Stimulated activated CD8-positive, alpha-beta memory T cell treated with anti-CD3 and anti-CD28 coated beads, Interleukin-4, amount 100 ng/mL, for 24 hours (primary cell): Measurements from ENCODE around the gene MASP2.
"Not testable (repeated sequence)": the region's sequence is repeated elsewhere in the genome, so short reads cannot be mapped to it uniquely, and the experiment has no call there.

ENCODE experiments used
- DNase-seq: peaks from one replicate; pipeline ENCODE4 v3.0.0-alpha.2; 2020; ENCODE audit warnings: low read depth

The MASP2 gene

GRCh38 chr1:11037740-11038182 is 9.3 kb downstream of the MASP2 start:
- peak; percentile 78 for DNase-seq

GRCh38 chr1:11037019-11037739 is 9.9 kb downstream of the MASP2 start:
- DNase-seq, result not testable (repeated sequence)

- DNase-seq, result no peak
Measured at GRCh38 chr1:11031624-11032262, 15.3 kb downstream of the MASP2 start.

- DNase-seq, result no peak
Measured at GRCh38 chr1:11030865-11031264, 16.2 kb downstream of the MASP2 start.

- no peak for DNase-seq
Measured at GRCh38 chr1:11028018-11028417, 19.0 kb downstream of the MASP2 start.

GRCh38 chr1:11027316-11027715 is 19.7 kb downstream of the MASP2 start:
- no peak for DNase-seq

GRCh38 chr1:11026903-11027302 is 20.1 kb downstream of the MASP2 start:
- DNase-seq, result no peak

GRCh38 chr1:11026052-11026451 is 21.0 kb downstream of the MASP2 start:
- DNase-seq, result no peak

- no peak for DNase-seq
Measured at GRCh38 chr1:11025618-11026017, 21.4 kb downstream of the MASP2 start.

GRCh38 chr1:11024874-11025203 is 22.2 kb downstream of the MASP2 start:
- no peak for DNase-seq

GRCh38 chr1:11024154-11024873 is 22.7 kb downstream of the MASP2 start:
- DNase-seq, result no peak

- no peak for DNase-seq
Measured at GRCh38 chr1:11023201-11023600, 23.8 kb downstream of the MASP2 start.

GRCh38 chr1:11019971-11020370 is 27.1 kb downstream of the MASP2 start:
- DNase-seq, result no peak

GRCh38 chr1:11019358-11019757 is 27.7 kb downstream of the MASP2 start:
- DNase-seq, result not testable (repeated sequence)

- DNase-seq, result no peak
Measured at GRCh38 chr1:11013160-11013531, 33.9 kb downstream of the MASP2 start.

GRCh38 chr1:11012260-11013159 is 34.5 kb downstream of the MASP2 start, which contains the start of gene TARDBP:
Gene TARDBP, plus strand, starts transcription at chr1:11012654. Its CDS starts 1,074 bp downstream, at chr1:11013728.
- peak; percentile 82 for DNase-seq

- DNase-seq, result no peak
Measured at GRCh38 chr1:11000526-11000925, 46.5 kb downstream of the MASP2 start.

- no peak for DNase-seq
Measured at GRCh38 chr1:10996100-10996499, 50.9 kb downstream of the MASP2 start.

GRCh38 chr1:10992864-10993263 is 54.2 kb downstream of the MASP2 start:
- no peak for DNase-seq

- DNase-seq, result not testable (repeated sequence)
Measured at GRCh38 chr1:10992004-10992403, 55.0 kb downstream of the MASP2 start.

GRCh38 chr1:10990828-10991227 is 56.2 kb downstream of the MASP2 start:
- DNase-seq, result no peak

- DNase-seq, result not testable (repeated sequence)
Measured at GRCh38 chr1:10989920-10990516, 57.0 kb downstream of the MASP2 start.
